NT2/D1 (cell line): ENCODE measurements around the gene TBC1D5.

Experiments used
- SUZ12 ChIP-seq: IDR thresholded peaks from 2 replicates; pipeline ENCODE4 v1.6.1; 2011; ENCODE audit not compliant: insufficient read length, insufficient read depth; ENCODE audit errors: extremely low read depth
- YY1 ChIP-seq: IDR thresholded peaks from 2 replicates; pipeline ENCODE4 v1.6.1; 2011; ENCODE audit not compliant: insufficient read length, insufficient read depth
- ZNF274 ChIP-seq: IDR thresholded peaks from 2 replicates; pipeline ENCODE4 v1.6.1; 2011; ENCODE audit warnings: mild to moderate bottlenecking, low read depth, low read length

DNA sequence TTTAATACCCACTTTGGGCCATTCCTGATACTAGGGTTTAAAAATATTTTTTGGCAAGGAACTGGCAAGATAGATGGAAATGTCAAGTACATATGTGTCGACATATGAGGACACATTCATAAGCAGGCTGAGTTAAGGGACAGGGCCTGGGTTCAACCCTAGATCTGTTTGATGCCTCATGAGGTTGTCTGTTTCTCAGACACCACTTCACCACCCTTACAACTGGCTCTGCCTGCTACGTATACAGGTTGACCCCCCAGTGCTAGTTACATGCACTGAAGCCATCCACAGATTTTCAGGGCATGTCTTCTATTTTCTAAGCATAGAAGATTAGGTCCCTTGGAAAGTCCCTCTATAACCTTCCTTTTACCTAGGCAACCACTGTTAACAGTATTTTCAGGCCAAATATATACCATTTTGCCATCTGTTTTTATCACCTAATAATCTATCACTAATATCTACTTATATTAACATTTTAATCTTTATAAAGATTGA lies 561.0 kb downstream of the TBC1D5 start:
- no peak for TF ChIP-seq SUZ12
- TF ChIP-seq YY1 = no peak
- no peak for TF ChIP-seq ZNF274
